ENCODE data around the gene BICC1. TPM values are rescaled to one million over a fixed set of nuclear protein-coding genes. Genes with fewer than 3 reads are reported as not detected.

The BICC1 gene
- total RNA-seq, 1 experiment from 2014 or later, result 0.57 TPM

GRCh38 chr10:58625070-58625469, 112.4 kb downstream of the BICC1 start:
- Histone ChIP-seq H3K23ac (ENCODE audit: insufficient read length, low read depth, low read length) (no peak overlapping the region), H4K8ac (replicated peaks; ENCODE audit: insufficient read length, low read depth, low read length) (no peak overlapping the region), H3K79me2 (ENCODE audit: insufficient read depth, low read length) (no peaks in the 10 kb centered on the region), H4K20me1 (ENCODE audit: control insufficient read depth, insufficient read depth, insufficient read length) (no peaks in the 10 kb centered on the region), H4K91ac (ENCODE audit: insufficient read length, low read depth, low read length) (no peak overlapping the region), H2BK15ac (ENCODE audit: low read depth, low read length) (no peak overlapping the region), H2BK20ac (ENCODE audit: low read depth, low read length, poor library complexity, severe bottlenecking) (no peak overlapping the region), H3K4me1 (ENCODE audit: insufficient read depth, low read length) (peaks cover 3% of the 10 kb centered on the region; the same call in 1 of the 2 replicates), H3K79me1 (ENCODE audit: insufficient read depth, low read depth, low read length, poor library complexity, severe bottlenecking) (no peaks in the 10 kb centered on the region), H3K4me2 (ENCODE audit: insufficient read depth, insufficient read length, low read length) (no peak overlapping the region), H3K56ac (ENCODE audit: insufficient read length, low read depth, low read length) (no peak overlapping the region), H3K9ac (ENCODE audit: extremely low read depth, insufficient read length, low read length) (no peak overlapping the region), H2AFZ (ENCODE audit: low read length) (no peak overlapping the region), H2BK12ac (ENCODE audit: insufficient read length, low read depth, low read length) (no peak overlapping the region), H2BK120ac (ENCODE audit: low read depth, low read length, poor library complexity, severe bottlenecking) (no peak overlapping the region), H3K18ac (ENCODE audit: insufficient read length, low read depth, low read length) (no peak overlapping the region), H3K4ac (ENCODE audit: low read depth, low read length) (no peak overlapping the region), H2AK5ac (ENCODE audit: insufficient read length, low read length) (no peak overlapping the region), H3K27ac (ENCODE audit: insufficient read length, low read depth, low read length) (no peak overlapping the region), H3K9me3 (ENCODE audit: control insufficient read depth, low read depth, low read length) (no peaks in the 10 kb centered on the region), H4K5ac (ENCODE audit: insufficient read length, low read depth, low read length) (no peak overlapping the region), H3K23me2 (ENCODE audit: insufficient read length, low read depth, low read length, poor library complexity, severe bottlenecking) (no peaks in the 10 kb centered on the region), H3T11ph (ENCODE audit: low read length) (no peak overlapping the region), H2BK5ac (ENCODE audit: insufficient read length, low read length) (no peak overlapping the region), H3K14ac (ENCODE audit: insufficient read depth, low read length) (no peak overlapping the region), H3K27me3 (ENCODE audit: insufficient read depth, low read length) (no peaks in the 10 kb centered on the region)
- Mint-ChIP-seq H3K9me3 (no peaks in the 10 kb centered on the region), H3K27ac (no peak overlapping the region), H3K4me3 (no peak overlapping the region), H3K27me3 (ENCODE audit: low read depth) (no peaks in the 10 kb centered on the region; the same call in 1 of the 2 replicates), H3K36me3 (ENCODE audit: insufficient read depth in 1 of 3, low read depth in 3 of 3) (no peaks in the 10 kb centered on the region), H3K4me1 (peaks cover 12% of the 10 kb centered on the region in 2 experiments)
- no CpG with 5 or more reads among the region's 3 CpGs for WGBS (ENCODE audit: extremely low coverage, insufficient read length, low lambda C conversion rate)
- TF ChIP-seq CTCF (conservative IDR thresholded peaks at IDR 0.05), result no peak
- no peak for DNase-seq

Data from H9 (cell line).